ENCODE data around the gene RTN3. TPM values are rescaled to one million over a fixed set of nuclear protein-coding genes. Genes with fewer than 3 reads are reported as not detected.
A peak's percentile ranks its signal among the peaks of the same experiment; 100 is the strongest.

Gene RTN3
- polyA plus RNA-seq, 3 donors: 123 to 341 (median 232) TPM

GRCh38 chr11:63686926-63687325 is 5.6 kb downstream of the RTN3 start:
- TF ChIP-seq, protein P1, sequence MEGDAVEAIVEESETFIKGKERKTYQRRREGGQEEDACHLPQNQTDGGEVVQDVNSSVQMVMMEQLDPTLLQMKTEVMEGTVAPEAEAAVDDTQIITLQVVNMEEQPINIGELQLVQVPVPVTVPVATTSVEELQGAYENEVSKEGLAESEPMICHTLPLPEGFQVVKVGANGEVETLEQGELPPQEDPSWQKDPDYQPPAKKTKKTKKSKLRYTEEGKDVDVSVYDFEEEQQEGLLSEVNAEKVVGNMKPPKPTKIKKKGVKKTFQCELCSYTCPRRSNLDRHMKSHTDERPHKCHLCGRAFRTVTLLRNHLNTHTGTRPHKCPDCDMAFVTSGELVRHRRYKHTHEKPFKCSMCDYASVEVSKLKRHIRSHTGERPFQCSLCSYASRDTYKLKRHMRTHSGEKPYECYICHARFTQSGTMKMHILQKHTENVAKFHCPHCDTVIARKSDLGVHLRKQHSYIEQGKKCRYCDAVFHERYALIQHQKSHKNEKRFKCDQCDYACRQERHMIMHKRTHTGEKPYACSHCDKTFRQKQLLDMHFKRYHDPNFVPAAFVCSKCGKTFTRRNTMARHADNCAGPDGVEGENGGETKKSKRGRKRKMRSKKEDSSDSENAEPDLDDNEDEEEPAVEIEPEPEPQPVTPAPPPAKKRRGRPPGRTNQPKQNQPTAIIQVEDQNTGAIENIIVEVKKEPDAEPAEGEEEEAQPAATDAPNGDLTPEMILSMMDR (IDR thresholded peaks at IDR 0.05): no peak
- Mint-ChIP-seq H3K27ac (peak overlapping the region; percentile 62 to 93 (median 88)), H3K4me1 (peaks cover 89% of the 10 kb centered on the region), H3K36me3 (peaks cover 11 to 15% of the 10 kb centered on the region in 2 donors), H3K4me3 (no peak overlapping the region), H3K9me3 (peaks cover 0 to 2% (median 0%) of the 10 kb centered on the region in 7 donors), H3K27me3 (ENCODE audit: low read depth in 3 of 3) (no peaks in the 10 kb centered on the region)
- Histone ChIP-seq H3K27ac (ENCODE audit: low read depth in 1 of 2, low read length in 2 of 2) (peak overlapping the region; percentile 53 to 81), H3K36me3 (replicated peaks in 1 of 2; ENCODE audit: control insufficient read depth in 1 of 2, insufficient read depth in 2 of 2, low read length in 2 of 2) (peaks cover 0 to 4% of the 10 kb centered on the region in 2 donors), H3K27me3 (ENCODE audit: control insufficient read depth in 2 of 2, insufficient read depth in 2 of 2, low read length in 2 of 2) (no peaks in the 10 kb centered on the region), H3K4me2 (replicated peaks; ENCODE audit: extremely low read depth, low read length, poor library complexity, severe bottlenecking) (peak overlapping the region; percentile 77), H4K20me1 (ENCODE audit: insufficient read depth, low read length) (peaks cover 95% of the 10 kb centered on the region), H3K79me2 (ENCODE audit: insufficient read depth, low read length) (peaks cover 100% of the 10 kb centered on the region), H2AFZ (ENCODE audit: insufficient read depth, low read depth, low read length, poor library complexity, severe bottlenecking) (no peak overlapping the region), H3K4me1 (ENCODE audit: control insufficient read depth in 1 of 2, insufficient read depth in 2 of 2, low read length in 2 of 2) (peaks cover 73 to 86% of the 10 kb centered on the region in 2 donors), H3K9ac (ENCODE audit: insufficient read depth, low read length, poor library complexity, severe bottlenecking) (no peak overlapping the region), H3K9me3 (replicated peaks in 1 of 2; ENCODE audit: control insufficient read depth in 1 of 2, insufficient read depth in 1 of 2, low read length in 2 of 2) (no peaks in the 10 kb centered on the region), H3K4me3 (replicated peaks in 1 of 3; ENCODE audit: low read depth in 2 of 3, low read length in 3 of 3) (peak overlapping the region in 1 of 3 experiments; percentile 68)
- 80% methylated on average over 2 of the region's 2 CpGs for WGBS (ENCODE audit: insufficient coverage)
- intact Hi-C loops (cut with micrococcal nuclease): no loop called here
- no peak for DNase-seq

- intact Hi-C loops (cut with micrococcal nuclease): no loop called here
- no peak overlapping the region for H3K4me3 Mint-ChIP-seq
- H3K79me2 ChIP-seq (ENCODE audit: insufficient read depth, low read length): peaks cover 100% of the 10 kb centered on the region
- peaks cover 84% of the 10 kb centered on the region for H3K4me1 Mint-ChIP-seq
- peak overlapping the region in 1 of 2 donors; percentile 81 for H3K27ac ChIP-seq (ENCODE audit: low read depth in 1 of 2, low read length in 2 of 2)
- H3K36me3 ChIP-seq (replicated peaks in 1 of 2; ENCODE audit: control insufficient read depth in 1 of 2, insufficient read depth in 2 of 2, low read length in 2 of 2): peaks cover 2 to 9% of the 10 kb centered on the region in 2 donors
- H3K36me3 Mint-ChIP-seq: peaks cover 15 to 19% of the 10 kb centered on the region in 2 donors
- H3K4me3 ChIP-seq (replicated peaks in 1 of 3; ENCODE audit: low read depth in 2 of 3, low read length in 3 of 3): no peak overlapping the region
- peaks cover 95% of the 10 kb centered on the region for H4K20me1 ChIP-seq (ENCODE audit: insufficient read depth, low read length)
- no peak overlapping the region for H3K4me2 ChIP-seq (replicated peaks; ENCODE audit: extremely low read depth, low read length, poor library complexity, severe bottlenecking)
- H3K27me3 Mint-ChIP-seq (ENCODE audit: low read depth in 3 of 3): no peaks in the 10 kb centered on the region
- no peak for DNase-seq
- peak overlapping the region in 4 of 7 donors; percentile 4 to 58 (median 37) for H3K27ac Mint-ChIP-seq
- no peaks in the 10 kb centered on the region for H3K9me3 ChIP-seq (replicated peaks in 1 of 2; ENCODE audit: control insufficient read depth in 1 of 2, insufficient read depth in 1 of 2, low read length in 2 of 2)
- peaks cover 69 to 80% of the 10 kb centered on the region in 2 donors for H3K4me1 ChIP-seq (ENCODE audit: control insufficient read depth in 1 of 2, insufficient read depth in 2 of 2, low read length in 2 of 2)
- TF ChIP-seq, protein P1 (IDR thresholded peaks at IDR 0.05): no peak
- no peak overlapping the region for H2AFZ ChIP-seq (ENCODE audit: insufficient read depth, low read depth, low read length, poor library complexity, severe bottlenecking)
- no CpG with 5 or more reads among the region's 1 CpG for WGBS (ENCODE audit: insufficient coverage)
- no peak overlapping the region for H3K9ac ChIP-seq (ENCODE audit: insufficient read depth, low read length, poor library complexity, severe bottlenecking)
- H3K9me3 Mint-ChIP-seq: peaks cover 0 to 2% (median 0%) of the 10 kb centered on the region in 7 donors
- H3K27me3 ChIP-seq (ENCODE audit: control insufficient read depth in 2 of 2, insufficient read depth in 2 of 2, low read length in 2 of 2): no peaks in the 10 kb centered on the region
Observed at GRCh38 chr11:63687845-63688244, 6.5 kb downstream of the RTN3 start.

All from CD14-positive monocyte (primary cell).